GM10266 (cell line): ENCODE measurements around the gene GRB14.

ENCODE experiments used
- DNase-seq: peaks from one replicate; pipeline ENCODE4 v3.0.0; 2012; ENCODE audit errors: extremely low spot score
- TF ChIP-seq, protein P1 (sequence below): IDR thresholded peaks from 2 replicates; pipeline ENCODE4 v1.5.1; 2012; ENCODE audit warnings: mild to moderate bottlenecking, low read depth; ENCODE audit not compliant: control insufficient read depth, insufficient read depth; ENCODE audit errors: missing control alignments

Gene GRB14

DNA sequence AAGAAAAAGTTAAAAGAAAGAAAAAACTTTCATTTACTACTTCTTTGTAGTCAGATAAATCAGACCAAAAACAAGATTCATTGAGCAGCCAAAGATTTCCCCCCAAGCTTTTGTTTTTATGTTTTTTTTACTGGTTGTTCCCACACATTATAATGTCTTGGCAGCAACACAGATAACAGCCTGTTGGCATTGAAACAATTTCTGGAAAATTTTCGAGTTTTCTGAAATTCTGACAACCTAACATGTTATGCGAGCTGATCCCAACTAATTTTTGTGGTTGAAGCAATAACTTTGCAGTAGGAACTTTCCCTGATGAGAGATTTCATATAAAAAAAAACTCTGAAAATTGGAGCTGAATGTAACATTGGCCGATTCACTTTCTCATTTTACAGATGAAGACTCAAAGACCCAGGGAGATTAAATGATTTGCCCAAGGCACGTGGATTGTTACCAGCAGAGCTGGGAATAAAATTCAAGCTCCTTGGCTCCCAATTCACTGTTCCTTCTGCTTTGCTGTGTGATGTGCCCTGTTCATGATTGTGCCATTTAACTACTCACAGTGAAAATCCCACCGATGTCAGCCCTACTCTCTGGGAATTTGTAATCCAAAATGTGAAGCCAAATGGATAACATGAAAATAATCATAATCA lies 167.5 kb downstream of the GRB14 start:
- TF ChIP-seq, protein P1, sequence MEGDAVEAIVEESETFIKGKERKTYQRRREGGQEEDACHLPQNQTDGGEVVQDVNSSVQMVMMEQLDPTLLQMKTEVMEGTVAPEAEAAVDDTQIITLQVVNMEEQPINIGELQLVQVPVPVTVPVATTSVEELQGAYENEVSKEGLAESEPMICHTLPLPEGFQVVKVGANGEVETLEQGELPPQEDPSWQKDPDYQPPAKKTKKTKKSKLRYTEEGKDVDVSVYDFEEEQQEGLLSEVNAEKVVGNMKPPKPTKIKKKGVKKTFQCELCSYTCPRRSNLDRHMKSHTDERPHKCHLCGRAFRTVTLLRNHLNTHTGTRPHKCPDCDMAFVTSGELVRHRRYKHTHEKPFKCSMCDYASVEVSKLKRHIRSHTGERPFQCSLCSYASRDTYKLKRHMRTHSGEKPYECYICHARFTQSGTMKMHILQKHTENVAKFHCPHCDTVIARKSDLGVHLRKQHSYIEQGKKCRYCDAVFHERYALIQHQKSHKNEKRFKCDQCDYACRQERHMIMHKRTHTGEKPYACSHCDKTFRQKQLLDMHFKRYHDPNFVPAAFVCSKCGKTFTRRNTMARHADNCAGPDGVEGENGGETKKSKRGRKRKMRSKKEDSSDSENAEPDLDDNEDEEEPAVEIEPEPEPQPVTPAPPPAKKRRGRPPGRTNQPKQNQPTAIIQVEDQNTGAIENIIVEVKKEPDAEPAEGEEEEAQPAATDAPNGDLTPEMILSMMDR, result no peak
- no peak for DNase-seq

DNA sequence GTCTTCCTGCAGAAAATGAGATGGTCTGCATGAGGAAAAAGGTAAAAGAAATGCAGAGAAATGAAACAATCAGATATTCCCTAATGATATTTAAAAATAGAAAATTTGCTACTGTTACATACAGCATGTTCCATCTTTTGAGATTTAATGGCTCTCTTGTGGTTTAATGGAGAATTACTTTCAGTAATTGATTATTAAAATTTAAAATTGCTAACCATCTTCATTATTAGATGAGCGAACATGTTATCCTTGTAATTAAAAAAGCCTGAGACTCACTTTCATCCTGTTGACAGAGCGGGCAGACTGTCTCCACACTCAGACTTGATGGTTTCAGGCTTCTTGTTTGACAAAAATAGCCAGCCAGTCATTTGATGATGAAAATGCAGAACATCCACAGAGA lies 171.0 kb downstream of the GRB14 start:
- TF ChIP-seq, protein P1, result no peak
- no peak for DNase-seq

DNA sequence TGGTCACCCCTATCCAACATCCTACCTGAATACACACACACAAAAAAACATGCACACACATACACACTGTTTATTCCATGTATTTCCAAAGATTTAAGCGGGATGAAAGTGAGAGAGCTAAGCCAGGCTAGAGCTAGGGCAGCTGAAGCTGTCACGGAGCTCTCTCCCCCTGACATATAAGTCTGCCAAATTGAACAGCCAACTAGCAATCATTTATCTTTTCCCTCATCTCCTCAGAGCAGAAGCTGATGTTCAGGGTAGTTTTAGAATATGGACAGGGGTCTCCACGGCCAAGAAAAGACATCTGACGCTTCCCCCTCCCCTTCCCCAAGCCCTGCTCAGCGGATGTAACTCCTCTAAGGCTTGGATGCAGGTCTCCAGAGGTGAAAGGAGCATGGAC lies 171.6 kb downstream of the GRB14 start:
- DNase-seq, result no peak
- TF ChIP-seq, protein P1, result no peak

DNA sequence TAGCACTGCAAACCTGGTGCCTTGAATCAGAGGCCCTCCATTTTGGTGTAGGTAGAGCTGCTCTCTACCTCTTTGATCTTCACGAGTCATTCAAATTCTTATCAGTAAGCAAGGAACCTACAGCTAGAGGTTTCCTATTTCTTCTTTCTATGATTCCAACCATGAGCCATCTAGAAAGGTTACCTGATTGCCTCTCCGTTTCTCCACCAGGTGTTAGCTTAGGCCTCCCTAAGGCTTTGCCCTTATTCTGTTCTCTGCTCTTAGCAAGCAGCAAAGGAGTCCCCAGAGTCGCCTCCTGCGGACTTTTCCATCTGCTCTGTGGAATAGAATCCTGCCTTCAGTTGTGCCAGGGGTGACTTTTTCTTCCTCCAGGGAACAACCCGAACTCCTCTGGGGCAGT lies 173.6 kb downstream of the GRB14 start:
- TF ChIP-seq, protein P1, result no peak
- DNase-seq, result no peak
